HG03442 (cell line): ENCODE results near the gene CCDC146.
"Not testable (repeated sequence)": the region's sequence is repeated elsewhere in the genome, so short reads cannot be mapped to it uniquely, and the experiment has no call there.

ENCODE experiments used
- ATAC-seq: cut with Tn5 transposase; IDR thresholded peaks from one replicate; pipeline ENCODE4 v1.9.1; 2021; ENCODE audit warnings: mild to moderate bottlenecking, moderate library complexity; ENCODE audit not compliant: unreplicated experiment

The CCDC146 gene

GRCh38 chr7:77327067-77327931 is 204.9 kb downstream of the CCDC146 start:
- no peak for ATAC-seq

GRCh38 chr7:77327932-77328628 is 205.7 kb downstream of the CCDC146 start:
- no peak for ATAC-seq

GRCh38 chr7:77328669-77329068 is 206.3 kb downstream of the CCDC146 start:
- no peak for ATAC-seq

GRCh38 chr7:77329466-77330168 is 207.2 kb downstream of the CCDC146 start:
- peak; percentile 19 for ATAC-seq

GRCh38 chr7:77330169-77330882 is 207.9 kb downstream of the CCDC146 start:
- ATAC-seq = peak; percentile 58

DNA sequence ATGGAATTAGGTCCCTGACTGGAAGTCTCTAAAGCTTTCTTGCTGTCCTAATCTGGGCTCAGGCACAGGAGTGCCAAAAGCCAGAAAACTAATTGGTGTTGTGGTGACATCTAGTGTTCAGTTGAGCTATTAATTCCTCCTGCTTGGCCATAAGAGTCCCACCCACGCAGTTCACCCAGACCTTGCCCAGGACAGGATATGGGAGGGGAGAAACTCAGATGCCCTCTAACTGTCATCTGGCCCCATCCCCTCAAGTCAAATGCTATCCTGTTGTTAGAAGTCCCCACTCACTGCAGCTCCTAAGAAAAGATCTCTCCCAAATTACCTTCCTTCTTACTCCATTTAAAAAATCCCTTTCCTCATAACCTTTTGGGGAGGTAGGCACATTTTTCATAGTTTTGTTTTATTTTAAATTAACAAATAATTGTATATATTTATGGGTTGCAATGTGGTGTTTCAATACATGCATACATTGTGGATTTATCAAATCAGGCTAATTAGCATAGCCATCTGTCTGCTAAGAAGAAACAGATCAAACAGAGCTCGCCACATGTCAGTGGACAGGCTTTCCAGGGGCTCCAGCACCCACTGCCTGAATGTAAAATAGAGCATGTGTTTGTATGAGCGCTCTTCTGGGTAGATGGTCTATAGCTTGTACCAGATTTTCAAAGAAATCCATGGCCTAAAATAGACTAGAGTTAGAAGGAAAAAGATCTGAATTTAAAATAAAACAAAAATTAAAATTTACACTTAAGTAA is 209.7 kb downstream of the CCDC146 start:
- ATAC-seq = peak; percentile 66

DNA sequence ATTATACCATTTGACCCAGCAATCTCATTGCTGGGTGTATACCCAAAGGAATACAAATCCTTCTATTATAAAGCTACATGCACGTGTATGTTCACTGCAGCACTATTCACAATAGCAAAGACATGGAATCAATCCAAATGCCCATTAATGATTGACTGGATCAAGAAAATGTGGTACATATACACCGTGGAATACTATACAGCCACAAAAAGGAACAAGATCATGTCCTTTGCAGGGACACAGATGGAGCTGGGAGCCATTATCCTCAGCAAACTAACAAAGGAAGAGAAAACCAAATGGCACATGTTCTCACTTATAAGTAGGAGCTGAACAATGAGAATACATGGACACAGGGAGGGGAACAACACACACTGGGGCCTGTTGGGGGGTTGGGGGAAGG is 211.6 kb downstream of the CCDC146 start:
- ATAC-seq = not testable (repeated sequence)

- no peak for ATAC-seq
These were observed 213.2 kb downstream of the CCDC146 start for GRCh38 chr7:77335581-77335980.

- ATAC-seq = no peak
These were observed 215.1 kb downstream of the CCDC146 start for GRCh38 chr7:77337456-77337990.

DNA sequence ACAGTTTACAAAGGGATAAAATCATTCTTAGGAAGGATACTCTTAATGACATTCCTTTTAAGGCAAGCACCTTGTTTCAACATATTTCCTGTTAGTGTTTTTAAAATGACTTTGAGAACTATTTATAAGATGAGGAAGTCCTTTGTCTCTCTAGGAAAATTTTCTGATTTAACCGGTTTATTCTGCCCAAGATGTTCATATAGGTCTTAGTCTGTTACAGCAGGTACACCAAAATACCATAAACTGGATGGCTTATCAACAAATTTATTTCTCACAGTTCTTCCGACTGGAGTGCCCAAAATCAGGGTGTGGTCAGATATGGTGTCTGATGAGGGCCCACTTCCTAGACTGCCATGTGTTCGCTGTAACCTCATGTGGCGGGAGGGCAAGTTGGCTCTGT is 215.8 kb downstream of the CCDC146 start:
- no peak for ATAC-seq

GRCh38 chr7:77338883-77339629 is 216.6 kb downstream of the CCDC146 start:
- no peak for ATAC-seq

GRCh38 chr7:77339726-77340125 is 217.3 kb downstream of the CCDC146 start:
- ATAC-seq = no peak
